GM19372 (cell line): ENCODE results near the gene VPREB1.
"Not testable (repeated sequence)": the region's sequence is repeated elsewhere in the genome, so short reads cannot be mapped to it uniquely, and the experiment has no call there.

Source experiments
- ATAC-seq: cut with Tn5 transposase; IDR thresholded peaks from one replicate; pipeline ENCODE4 v1.9.1; 2021; ENCODE audit warnings: mild to moderate bottlenecking, low read depth, moderate library complexity; ENCODE audit not compliant: unreplicated experiment

The VPREB1 gene

DNA sequence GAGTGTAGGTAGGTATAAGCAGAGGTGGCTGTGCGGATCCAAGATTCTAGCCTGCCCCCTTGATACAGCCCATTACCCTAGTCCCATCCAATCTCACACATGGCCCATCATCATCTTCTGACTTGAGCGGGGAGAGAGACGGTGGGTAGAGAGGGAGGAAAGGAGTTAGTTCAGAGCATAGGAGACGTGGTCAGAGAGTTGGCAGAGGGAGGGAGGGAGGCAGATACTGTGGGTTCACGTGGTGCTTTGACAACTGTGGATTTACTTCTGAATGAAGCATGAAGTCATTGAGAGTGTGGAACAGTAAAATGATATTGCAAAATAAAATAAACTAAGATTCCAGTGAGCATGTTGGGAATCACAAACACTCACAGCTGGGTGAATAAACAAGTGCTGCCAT is 31.4 kb upstream of the VPREB1 start:
- no peak for ATAC-seq

DNA sequence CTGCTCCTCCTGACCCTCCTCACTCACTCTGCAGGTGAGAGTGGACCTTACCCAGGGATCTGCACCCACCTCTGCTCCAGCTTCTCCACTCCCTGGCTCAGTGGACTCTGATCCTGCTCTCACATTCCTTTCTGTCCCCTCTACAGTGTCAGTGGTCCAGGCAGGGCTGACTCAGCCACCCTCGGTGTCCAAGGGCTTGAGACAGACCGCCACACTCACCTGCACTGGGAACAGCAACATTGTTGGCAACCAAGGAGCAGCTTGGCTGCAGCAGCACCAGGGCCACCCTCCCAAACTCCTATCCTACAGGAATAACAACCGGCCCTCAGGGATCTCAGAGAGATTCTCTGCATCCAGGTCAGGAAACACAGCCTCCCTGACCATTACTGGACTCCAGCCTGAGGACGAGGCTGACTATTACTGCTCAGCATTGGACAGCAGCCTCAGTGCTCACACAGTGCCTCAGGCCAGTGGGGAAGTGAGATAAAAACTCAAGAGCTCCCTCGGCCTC is 29.7 kb upstream of the VPREB1 start:
- no peak for ATAC-seq

DNA sequence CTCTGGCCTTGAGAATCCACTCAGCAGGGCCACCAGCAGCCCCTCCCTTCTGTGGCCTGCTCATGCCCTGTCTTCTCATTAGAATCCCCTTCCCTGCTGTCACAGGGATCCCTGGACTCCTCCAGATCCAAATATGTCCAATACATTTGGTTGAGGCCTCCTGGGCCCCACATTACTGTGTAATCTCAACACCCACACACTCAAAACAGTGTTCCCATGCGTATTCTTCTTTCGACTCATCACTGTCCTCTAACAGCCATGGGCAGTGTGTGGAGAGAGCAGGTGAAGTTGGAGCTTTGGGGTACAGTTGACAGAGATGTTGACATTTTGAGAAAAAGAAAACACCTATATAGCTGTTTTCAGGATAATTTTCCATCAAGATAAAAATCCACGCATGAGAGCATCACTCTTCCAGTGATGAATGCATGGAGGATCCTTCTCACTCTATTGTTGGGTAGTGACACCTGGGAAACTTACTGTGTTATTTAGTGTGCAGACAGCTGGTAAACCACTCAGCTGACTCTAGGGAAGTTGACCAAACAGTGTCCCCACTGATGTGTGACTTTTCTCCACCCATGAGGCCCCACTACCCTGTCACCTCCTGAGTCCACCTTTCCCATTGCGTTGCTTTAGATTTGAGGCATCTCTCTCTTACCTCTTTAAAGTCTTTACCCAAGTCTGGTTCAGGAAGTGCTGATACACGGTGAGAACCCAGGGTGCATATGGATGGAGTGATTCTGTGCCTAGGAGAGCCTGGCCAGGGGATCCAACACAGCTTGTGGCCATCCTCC is 28.7 kb upstream of the VPREB1 start:
- ATAC-seq = no peak

DNA sequence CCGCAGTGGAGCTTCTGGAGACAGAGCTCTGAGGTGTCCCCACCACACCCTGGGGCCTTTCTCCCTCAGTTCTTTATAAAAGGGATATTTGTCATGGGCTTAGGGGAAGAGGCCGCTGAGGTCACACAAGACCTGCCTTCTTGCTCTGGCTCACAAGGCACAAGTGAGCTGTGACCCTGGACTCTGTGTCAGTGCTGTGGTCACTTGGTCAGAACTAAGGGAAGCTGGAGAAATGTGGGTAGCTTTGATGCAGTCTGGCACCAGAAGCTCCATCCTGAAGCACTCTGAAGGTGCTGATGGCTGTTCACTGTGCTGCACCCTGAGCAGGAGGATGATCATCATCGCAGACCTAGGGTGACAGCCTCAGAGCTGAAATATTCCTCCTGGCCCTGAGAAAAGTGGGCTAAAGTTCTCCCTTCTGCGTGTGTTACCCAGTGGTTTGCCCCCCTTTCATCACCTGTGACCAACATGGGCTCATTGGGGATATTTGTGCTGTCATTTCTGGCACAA is 28.1 kb upstream of the VPREB1 start:
- ATAC-seq = no peak

DNA sequence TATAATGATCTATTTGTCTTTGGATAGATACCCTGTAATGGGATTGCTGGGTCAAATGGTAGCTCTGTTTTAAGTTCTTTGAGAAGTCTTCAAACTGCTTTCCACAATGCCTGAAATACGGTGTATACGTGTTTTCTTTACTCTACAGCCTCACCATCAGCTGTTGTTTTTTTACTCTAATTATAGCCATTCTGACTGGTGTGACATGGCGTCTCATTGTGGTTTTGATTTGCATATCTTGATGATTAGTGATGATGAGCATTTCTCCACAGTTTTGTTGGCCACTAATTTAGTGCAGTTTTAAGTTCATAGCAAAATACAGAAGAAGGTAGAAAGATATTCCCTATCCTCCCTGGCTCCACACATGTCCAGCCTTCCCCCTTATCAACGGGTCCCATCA is 26.3 kb upstream of the VPREB1 start:
- ATAC-seq = no peak

DNA sequence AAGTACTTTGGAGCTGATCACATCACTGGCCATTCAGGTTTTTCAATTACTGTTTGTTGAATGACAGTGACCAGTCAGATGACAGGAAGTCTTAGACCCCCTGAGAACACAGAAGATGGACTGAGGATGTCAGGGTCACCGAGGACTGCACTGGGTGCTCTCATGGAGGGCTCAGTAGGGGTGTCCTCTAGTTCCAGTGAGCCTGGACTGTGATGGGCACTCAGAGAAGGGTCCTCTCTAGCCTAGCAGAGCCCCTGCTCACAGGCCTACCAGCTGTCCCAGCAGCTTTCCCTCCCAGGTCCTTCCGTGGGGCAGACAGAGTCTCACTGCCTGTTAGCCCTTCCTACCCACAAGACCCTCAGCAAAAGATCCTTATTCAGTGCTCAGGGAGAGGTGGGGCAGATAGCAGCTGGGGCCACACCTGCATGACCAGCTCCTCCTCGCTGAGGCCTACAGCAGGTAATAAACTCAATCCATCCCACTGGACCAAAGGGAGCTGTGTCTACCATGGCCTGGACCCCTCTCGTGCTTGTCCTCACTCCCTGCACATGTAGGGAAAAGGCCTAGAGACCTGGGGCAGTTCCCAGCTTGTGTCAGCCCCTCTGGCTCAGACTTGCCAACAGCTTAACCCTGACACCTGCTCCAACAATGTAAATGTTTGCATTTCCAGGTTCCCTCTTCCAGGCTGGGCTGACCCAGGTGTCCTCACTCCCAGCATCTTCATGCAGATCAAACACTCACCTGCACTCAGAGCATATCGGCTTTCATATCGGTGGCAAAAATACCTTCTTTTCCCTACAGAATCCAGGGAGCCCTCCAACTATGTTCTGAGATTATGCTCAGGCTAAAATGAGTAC is 25.2 kb upstream of the VPREB1 start:
- no peak for ATAC-seq

DNA sequence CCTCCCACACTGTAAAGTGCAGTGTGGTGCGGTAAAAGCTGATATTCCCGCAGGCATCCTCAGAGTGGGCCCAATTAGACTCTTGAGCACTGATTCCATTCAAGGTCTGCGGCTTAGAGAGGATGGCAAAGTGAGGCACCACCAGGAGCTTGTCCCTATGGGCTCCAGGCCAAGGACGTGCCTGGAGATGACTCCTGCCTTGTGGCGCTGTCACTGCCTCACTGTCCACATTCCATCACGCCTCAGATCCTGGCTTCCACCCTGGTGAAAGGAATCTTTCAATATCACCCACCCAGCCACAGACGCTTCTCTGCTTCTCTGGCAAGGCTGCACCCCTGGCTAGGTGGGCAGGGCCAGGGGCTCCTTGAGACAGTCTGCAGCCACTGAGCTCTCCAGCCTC is 23.5 kb upstream of the VPREB1 start:
- not testable (repeated sequence) for ATAC-seq

DNA sequence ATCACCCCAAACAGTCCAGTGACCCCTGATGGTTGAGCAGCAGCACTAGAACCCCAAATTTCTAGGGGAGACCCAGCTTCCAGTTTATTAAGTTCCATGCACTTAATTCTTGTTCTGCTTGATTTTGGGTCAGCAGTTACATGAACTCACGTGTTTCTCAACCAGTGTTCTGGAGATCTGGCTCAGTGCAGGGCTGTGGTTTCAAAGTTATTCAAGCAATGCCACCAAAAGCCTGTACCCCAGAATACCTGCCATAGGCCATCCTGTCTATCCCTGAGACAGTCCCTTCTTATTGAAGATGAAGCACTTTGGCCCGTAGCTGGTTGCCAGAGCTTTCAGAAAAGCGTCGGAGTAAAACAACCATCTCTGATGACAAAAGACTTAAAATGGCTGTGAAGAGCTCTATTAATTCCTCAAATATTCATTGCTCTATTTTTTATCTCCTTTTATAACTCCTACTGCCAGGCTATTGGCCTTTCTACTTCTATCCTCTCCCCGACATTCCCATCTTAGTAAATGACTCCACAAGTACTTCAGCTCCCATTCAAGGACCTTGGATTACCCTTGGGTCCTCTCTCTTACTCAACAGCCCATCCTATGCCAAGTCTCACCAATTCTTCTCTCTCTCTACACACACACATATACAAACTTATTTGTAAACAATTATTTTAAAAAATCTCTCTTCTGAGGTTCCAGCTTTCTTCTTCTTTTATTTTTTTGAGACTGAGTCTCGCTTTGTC is 18.0 kb upstream of the VPREB1 start:
- ATAC-seq = no peak

DNA sequence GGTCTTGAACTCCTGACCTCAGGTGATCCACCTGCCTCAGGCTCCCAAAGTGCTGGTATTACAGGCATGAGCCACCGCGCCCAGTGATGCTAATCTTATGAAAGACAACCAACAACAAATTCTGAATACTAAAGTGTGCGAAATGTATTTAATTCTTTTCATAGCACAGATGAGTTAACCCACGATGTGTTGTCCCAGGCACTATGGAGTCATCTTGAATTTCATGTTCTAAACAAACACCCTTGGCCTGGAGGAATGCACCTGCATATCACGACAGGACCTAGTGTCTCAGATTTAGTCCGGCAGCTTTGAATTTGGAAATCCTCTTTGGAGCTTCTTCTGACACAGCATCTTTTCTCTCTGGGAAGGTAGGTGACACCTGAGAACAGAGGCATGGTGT is 16.2 kb upstream of the VPREB1 start:
- no peak for ATAC-seq

DNA sequence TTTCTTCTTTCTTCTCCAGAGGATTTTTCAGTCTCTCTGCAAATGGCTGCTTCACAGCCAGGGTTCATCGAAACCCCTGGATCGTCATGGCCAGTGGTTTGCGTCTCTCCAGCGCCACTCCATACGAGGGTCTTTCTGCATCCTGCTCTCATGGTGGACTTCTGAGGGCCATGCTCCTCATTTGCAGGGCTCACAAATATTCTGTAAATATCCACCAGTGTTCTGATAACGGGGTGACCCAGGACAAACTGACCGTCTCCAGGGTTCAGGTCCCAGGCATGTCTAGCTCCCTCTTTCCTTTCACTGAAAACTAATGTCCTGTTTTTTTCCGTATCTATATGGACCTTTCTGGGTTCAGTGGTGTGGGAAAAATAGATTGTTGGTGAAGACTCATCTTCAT is 15.7 kb upstream of the VPREB1 start:
- ATAC-seq = no peak

DNA sequence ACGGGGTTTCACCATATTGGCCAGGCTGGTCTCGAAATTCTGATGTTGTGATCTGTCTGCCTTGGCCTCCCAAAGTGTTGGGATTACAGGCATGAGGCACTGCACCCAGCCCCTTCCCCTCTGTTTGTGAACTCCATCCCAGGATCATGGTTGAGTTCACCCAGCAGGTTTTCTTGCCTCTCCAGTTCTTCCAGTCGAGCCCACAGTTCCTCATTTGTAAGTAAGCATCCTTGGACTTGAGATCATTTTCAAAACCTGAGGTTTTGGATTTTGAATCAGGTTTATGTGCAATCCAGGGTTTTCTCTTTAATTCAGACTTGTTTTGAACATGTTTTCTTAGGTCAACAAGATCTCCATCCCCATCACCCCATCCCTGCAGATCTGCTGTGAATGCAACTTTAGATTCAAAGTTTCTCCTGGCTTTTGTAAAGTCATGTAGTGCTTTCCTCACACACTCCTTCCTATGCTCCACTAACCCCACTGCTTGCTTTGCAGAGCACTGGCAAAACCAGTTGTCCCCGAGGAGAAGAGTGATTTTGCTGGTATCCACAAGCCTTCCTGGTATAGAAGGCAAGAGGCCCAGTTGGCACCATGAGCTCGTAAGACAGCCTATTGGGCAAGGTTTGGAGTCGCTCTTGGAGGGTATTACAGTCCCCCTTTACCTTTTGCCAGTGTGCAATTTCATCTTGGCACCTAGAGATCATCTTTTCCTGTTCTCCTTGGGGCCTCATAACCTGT is 14.7 kb upstream of the VPREB1 start:
- ATAC-seq = no peak

DNA sequence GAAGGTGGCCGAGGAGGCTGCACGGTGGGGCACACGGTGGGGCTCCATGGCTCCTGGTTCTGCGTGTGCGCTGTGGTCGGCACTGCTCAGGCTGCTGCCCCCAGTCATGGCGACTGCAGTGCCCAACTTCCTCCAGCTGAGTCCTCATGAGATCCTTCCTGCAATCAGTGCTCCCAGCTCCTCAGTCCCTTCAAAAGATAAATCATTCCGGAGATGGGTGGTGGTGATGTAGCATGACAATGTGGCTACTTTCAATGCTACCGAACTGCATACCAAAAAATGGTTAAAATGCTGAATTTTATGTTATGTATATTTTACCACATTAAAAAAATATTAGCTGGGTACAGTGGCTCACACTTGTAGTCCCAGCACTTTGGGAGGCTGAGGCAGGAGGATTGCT is 14.1 kb upstream of the VPREB1 start:
- ATAC-seq = no peak

DNA sequence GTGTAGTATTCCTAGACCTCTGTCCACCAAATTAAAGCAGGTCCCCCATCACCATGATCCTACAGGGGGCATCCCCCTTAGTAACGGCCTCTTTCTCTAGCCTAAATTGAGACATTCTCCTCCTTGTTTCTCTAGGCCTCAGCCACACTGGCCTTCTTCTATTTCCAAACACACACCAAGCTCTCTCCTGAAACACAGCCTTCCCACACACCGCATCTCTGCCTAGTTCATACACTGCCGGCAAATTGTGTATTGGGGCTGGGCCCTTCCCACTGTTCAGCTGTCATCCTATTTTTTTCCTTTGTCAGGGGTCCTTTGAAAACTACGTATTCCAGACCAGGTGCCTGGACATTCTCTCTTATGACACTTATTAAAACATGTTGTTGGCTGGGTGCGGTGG is 11.5 kb upstream of the VPREB1 start:
- no peak for ATAC-seq

DNA sequence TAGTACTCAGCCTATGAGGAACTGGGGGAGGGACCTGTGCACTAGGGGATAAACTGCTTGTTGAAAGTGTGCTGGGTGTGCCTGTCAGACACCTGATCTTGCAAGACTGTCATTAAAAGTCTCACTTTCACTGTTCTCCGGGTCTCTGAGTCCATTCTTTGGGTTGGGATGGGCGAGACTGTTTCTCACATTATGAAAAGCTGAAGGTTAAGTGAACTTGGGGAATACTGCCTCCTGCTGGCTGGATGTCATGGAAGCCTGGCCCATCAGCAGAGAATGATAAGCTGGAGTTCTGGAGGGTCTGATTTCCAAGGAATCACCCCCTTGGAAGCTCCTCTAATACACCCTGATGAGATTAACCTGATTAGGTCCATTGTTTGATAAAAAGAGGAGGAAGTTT is 9.0 kb upstream of the VPREB1 start:
- ATAC-seq = no peak

DNA sequence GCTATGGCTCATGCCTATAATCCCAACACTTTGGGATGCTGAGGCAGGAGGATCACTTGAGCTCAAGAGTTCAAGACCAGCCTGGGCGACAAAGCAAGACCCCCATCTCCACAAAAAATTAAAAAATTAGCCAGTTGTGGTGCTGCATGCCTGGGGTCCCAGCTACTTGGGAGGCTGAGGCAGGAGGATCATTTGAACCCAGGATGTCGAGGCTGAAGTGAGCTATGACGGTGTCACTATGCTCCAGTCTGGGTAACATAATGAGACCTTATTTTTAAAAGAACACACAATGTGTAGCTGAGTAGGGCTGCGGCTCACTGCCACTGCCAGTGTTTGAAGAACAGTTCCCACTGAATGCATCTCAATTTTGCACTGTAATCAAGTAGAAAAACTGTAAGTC is 7.1 kb upstream of the VPREB1 start:
- no peak for ATAC-seq

DNA sequence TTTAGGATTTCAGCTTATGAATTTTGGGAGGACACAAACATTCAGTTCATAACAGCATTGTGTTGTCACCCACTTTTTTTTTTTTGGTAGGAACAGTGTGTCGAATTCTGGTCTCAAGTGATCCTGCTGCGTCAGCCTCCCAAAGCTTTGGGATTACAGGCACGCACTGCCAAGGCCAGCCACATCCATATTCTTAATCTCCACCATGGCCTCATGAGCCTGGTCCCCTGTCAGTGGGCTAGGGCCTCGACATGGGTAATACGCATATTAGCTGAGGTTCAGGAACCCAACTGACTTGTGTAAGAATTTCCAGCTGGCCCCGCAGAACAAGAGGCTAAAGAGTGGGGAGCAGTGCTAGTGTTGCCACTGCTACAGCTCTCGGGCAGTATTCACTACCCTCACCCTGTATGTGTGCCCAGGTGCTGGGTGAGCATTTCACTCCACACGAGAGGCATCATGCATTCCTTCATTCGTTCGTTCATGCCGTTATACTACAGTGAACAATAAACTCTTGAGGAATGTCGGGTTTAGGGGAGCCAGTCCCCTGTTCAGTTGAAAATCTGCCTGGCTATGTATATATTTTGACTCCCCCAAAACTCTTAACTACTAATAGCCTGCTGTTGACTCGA is 5.2 kb upstream of the VPREB1 start:
- ATAC-seq = no peak

DNA sequence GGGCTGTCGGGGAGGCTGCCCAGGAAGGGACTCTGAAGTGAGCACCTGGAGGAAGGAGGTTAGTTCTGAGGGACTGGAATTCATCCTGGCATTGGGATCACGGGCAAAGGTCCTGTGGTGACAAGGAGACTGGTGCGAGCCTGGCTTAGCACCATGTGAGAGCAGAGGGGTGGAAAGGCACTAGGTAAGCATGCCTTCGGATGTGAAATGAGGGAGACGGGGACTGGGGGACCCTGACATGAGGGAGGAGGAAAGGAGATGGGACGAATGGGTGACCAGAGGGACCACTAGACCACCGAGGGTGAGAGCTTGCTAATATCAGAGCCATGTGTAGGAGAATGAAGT is 3.1 kb upstream of the VPREB1 start:
- no peak for ATAC-seq

DNA sequence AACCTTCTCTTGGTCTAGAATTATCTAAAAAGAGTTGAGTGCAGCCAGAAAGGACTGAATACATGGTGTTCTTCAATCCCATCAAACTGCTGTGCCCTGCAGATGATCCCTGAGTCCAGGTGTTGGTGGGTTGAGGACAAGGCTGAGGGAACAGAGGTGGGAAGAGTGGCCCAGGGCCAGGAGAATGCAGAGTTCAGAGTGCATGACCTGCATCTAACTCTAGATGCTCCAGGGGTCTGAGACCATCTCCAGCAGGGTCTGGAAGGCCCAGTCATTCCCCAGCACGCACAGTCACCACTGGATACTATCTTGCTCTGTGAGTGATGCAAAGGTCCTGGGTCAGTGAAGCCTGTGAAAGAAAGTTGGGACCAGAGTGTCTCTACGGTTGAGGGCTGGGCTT is 2.1 kb upstream of the VPREB1 start:
- no peak for ATAC-seq

DNA sequence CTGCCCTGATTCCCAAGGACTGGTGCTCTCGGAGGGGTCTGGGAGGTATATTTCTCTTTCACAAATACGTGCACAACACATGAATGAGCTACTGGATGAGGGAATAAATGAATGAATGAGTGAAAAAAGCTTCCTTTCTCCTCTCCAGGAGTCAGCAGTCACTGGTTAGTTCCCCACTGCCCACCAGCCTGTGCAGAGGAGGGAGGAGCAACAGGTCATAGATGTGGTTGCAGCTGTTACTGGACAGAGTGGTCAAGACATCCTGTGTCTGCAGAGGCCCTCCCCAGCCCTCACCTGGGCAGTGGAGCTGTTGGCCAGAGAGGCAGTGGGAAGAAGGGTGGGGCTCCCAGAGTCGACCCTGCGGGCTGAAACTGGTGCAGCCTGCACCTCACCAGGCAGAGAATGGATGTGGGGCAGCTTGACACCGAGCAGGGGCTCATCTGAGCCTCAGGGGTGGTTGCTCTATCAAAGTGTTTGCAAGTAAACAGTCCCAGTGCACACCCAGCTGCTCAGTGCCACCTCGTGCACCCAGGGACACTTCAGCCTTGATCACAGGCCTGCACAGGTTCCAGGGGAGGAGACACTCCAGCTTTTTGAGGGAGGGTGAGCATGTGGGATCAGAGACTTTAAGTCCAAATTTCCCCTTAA is 1.4 kb upstream of the VPREB1 start:
- no peak for ATAC-seq
